CD1c-positive myeloid dendritic cell (primary cell): ENCODE results near the gene CD36.

ENCODE experiments used
- DNase-seq: peaks from one replicate; pipeline ENCODE4 v3.0.0-alpha.2; 2016; ENCODE audit errors: extremely low spot score

CD36 gene

DNA sequence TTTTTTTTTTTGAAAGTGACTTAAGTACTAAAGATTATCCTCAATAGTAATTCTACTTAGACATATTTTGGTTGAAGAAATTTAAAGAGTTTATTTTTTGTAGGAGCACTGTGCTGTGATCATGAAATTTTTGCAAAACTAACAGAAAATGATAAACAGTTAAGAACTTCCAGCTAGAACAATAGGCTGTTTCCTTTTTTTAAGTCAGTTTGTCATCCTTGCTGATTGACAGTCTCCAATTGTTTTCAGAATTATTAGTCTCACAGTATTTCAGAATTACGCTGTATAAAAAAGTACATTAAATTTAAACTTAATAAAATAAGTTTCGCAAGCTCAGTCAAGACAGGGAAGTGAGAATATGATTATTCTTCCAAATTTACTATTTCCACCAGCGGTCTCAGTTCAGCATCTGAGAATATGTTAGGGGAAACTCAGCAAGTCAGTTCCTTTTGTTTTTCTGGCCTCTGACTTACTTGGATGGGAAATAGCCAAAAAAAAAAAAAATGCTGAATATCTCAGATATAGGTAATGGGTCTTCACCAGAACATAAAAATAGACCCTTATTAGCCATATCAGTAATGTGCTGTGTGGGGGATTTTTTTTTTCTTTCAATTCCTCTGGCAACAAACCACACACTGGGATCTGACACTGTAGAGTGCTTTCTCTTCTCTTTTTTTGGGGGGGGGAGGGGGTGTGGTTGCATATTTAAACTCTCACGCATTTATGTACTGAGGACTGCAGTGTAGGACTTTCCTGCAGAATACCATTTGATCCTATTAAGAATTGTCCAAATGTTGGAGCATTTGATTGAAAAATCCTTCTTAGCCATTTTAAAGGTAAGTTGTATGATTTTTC, at the start of gene CD36:
Gene CD36, plus strand, starts transcription at position 732 of the 855 bp plus-strand sequence. CDS start 8,099 bp downstream, outside the sequence.
- DNase-seq = peak; percentile 94

DNA sequence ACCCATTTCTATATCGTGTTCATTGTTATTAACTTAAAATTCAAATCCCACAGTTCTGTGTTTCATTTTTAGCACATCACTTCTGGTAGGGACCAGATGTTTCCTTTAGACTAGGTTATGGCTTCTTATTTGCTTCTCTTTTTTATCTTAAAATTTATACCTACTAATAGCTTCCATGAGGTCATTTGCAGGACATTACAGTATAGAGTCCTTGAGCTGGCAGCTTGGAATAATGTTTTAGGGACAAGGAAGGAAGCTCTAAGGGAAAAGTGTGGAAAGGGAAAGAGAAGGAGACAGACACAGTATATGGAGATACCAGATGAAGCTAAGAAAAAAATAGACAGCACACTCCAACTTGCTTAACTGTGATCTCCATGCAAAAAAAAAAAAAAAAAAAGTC, 48.8 kb upstream of the CD36 start:
- no peak for DNase-seq

DNA sequence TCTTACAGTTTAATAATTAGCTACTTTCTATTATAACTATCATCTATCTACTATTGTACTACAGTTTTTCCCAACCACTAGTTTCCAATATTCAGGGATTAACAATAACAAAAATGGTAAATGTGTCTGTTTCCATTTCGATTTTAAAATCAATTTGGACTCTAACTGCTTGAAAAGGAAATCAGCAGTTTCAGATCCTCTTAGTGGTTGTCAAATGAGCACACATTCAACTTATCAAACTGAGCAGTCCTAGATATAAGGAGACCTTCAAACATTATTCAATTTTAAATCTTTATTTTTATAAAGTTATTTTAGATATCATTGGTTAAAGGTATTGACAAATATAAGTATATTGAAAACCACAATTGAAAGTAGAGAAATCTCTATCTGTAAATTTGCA, 46.8 kb upstream of the CD36 start:
- DNase-seq = peak; percentile 43

DNA sequence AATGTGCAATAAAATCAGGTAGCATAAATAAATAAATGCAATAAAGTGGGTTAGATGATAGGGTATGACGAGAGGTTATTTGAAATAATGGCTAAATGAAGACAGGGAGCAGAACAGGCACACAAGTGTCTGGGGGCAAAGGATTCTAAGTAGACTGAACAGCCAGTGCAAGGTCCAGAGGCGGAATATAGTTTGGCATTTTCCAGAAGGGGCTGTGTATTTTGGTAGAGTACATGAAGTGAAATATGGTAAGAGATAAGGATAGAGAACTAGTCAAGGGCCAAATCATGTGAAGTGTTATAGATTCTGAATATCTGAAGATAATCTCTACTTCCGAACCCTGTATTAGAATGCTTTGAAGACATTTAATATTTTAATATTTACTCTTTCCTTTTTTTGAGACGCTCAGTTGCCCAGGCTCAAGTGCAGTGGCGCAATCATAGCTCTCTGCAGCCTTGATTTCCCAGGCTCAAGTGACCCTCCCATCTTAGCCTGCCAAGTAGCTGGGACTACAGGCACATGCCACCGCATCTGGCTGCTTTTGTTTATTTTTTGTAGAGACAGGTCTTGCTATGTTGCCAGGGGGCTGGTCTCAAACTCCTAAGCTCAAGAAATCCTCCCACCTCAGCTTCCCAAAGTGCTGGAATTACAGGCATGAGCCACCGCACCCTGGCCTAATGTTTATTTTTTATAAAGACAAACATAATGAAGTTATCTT, 44.4 kb upstream of the CD36 start:
- DNase-seq = no peak

DNA sequence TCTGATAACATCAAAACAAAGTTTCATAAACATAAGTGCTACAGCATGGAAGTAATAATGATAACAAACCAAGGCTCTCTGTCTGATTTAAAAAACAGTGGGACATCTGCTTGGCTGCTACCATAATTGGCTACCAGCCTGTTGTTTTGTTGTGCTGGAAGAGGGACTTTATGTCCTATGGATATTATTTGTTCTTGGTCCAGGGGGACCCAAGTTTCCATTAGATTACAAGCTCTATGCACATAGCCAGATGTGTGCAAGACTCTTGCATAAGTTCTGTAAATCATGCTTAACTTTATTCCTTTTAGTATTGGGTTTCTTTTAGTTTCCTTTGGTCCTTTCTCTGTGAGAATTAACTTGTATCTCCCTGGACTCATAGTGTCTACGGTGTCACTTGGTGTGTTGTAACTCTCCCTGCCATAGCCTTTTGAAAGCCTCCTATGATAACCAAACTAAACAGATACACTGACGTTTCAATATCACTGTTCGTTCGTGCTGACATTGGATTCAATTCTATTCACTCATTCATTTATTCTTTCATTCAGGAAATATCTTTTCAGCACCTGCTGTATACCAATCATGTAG, 41.4 kb upstream of the CD36 start:
- DNase-seq = no peak

DNA sequence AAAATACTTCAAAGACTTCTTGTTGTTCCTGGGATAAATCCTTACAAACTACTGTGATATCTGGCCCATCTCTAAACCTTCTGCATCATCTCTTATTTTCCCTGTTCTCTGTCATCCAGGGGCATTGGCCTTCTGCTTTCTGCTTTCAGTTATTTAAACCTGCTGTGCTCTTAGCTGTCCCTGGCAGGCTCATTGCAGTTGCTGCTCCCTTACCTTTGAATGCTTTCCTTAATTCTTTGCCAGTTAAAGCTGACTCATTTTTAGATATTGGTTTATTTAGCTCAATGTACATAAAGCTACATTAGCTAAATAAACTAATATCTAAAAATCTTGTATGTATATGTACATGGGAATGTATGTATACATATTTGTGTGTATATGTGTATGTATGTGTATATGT, 40.6 kb upstream of the CD36 start:
- DNase-seq = no peak

DNA sequence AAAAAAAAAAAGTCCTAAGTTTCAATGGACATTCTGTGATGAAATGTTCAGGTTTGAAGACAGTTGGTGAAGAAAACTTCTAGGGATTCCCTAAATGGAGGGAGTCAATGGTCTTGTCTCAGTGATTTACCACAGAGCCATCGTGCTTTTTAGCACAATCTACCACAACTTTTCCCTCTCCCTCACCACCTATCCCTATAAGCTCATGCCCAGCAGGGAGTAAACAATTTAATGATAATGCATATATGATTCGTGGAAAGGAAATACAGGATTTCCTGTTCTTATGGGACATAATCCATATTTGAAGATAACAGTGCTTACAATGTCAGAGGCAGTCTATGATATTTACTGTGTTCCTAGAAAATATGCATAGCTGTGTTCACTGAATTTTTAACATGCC, 38.4 kb upstream of the CD36 start:
- no peak for DNase-seq

DNA sequence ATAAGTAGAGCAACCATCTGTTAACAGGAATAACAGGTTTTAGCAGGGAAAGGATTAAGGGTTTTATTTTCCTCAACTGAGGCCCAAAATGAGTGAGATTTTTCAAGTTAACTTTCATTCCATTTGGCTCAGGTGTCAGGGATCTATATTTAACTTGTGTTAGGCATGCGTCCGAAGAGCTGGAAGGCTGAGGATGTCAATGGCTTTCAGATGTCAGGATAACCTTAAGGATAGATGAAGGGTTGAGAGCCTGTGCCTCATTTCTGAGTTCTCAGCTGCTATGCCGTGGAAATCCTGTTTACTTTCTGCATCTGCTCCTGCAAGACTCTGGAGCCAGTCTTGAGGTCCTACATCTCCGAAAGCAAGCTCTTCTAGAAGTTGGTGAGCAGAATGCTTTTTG, 36.4 kb upstream of the CD36 start:
- DNase-seq = no peak

DNA sequence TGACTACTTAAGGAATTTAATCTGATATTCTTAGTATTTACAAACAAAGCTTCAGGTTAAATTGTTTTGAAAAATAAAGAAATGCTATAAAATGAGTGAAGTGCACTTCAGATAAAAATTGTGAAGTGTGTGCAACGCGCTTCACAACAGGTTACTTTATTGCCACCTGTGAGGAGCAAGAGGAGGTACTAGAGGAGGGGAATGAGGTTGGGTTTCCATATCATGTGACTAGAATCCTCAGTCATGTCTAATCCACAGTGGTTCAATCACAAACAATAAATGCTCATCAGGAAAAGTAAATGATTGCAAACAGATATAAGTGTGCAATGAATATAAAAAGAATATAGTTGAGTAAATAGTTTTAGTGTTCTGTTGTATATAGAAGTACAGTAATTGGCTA, 34.5 kb upstream of the CD36 start:
- no peak for DNase-seq

DNA sequence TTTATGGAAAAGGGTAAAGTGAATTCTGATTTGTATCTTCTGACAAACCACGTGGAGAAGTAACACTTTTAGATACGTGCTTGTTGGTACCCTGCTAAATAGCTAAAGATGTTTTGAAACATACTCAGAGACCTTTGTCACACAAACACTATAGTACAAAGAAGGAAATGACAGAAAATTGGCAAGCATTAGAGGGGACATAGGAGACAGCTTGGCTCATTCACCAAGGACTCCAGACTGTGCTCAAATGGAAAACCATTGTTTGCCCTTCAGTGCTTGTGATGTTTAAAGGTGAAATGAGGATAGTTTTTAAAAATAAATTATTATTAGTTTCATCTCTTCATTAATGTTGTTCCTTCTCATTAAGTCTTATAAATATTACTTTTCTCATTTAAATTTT, 34.0 kb upstream of the CD36 start:
- no peak for DNase-seq

DNA sequence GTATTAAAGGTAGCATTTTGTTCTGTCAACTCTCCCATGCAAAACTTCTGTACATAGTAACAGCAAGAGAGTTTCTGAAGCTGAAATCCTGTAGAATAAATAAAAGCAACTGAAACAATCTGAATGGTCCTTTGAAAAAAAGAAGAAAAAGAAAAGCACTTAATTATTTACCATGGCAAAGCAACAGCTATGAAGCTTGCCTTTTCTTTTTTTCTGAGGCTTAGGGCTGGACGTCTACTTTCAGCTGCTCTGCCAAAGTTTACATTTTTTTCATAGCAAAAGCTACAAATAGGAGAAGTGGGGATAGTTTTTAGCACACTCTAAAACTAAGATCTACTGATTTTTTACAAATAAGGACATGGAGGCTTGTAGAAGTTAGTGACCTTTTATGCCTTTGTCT, 31.3 kb upstream of the CD36 start:
- no peak for DNase-seq

DNA sequence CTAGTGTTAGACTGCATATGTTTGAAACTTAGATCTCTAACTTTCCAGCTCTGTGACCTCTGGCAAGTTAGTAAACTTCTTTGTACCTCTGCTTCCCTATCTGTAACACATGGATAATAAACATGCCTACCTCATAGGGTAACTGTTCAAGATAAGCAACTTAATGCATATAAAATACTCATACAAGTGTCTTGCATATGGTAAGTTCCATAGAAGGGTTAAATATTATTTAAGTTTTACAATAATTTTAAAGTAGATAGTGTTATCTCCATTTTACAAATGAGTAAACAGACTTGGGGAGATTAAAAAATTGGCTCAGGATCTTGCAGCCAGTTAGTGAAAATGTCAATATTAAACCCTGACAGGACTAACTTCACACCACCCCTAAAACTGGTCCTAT, 30.1 kb upstream of the CD36 start:
- no peak for DNase-seq

DNA sequence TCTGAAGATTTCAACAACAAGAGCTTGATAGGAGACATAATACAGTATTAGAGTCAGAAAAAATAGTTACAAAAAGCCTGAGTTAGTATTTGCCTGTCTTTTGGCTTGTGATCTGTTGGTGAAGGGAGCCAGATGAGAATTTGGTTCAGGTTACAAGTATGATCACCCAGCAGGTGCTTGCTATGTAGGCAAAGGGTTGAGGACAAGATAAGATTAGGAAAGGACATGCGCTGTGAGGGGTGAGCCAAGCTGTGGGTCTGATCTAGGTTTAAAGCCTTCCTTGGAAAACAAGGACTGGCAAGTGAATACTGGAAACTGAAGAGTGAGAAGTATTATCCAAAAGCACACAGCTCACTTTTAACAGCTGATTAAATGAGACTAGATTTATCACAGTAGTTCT, 28.7 kb upstream of the CD36 start:
- no peak for DNase-seq

DNA sequence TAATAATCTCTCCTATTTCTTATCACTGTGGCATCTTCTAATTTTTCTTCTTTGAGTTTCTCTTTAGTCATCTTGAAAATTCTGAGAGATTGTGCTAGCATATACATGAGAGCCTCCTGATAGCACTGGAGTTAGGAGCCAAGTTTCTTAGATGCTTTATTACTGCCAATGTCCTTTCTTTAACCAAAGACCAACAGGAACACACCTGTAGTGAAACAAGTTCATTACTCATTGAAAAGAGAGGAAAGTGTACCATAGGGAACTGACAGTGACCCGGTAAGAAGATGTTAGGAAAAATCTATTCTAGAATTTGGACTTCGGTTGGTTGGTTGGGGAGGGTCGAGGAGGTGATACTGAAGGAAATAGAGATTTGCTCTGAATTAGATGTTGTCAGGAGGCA, 27.1 kb upstream of the CD36 start:
- DNase-seq = no peak

DNA sequence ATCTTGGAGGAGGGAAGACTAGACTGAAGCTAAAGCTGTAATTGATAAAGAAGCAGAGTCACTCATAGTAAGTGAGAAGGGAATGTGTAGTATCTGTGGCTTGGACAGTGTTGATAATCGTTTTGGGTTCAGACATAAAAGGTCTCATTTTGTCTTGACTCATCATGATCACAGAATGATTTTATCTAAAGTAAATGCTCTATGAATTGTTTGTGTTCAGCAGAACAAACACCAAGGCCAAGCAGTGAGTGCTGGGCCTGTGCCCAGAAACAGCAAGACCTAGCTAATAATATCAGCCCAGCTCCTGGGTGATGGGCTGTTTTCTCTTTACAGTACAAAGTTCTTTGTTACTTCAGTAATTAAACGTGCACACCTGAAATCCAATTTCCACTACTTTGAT, 26.7 kb upstream of the CD36 start:
- DNase-seq = no peak

DNA sequence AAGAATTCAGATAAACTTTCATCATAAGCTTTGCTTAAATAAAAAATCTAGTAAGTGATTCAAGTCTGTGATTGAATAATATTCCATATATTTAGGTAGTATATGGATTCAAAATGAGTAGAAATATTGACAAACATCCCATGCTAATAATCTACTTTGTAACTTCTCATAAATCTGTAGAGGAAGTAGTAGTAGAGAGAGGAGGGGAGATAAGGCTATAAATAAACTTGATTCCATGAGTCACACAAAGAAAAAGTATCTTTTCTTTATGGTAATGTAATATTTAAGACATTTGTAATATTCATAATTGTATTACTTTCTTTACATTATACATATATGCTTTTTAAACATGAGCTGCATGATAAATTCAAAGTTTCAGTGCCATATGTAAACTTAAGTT, 25.6 kb upstream of the CD36 start:
- DNase-seq = peak; percentile 48

DNA sequence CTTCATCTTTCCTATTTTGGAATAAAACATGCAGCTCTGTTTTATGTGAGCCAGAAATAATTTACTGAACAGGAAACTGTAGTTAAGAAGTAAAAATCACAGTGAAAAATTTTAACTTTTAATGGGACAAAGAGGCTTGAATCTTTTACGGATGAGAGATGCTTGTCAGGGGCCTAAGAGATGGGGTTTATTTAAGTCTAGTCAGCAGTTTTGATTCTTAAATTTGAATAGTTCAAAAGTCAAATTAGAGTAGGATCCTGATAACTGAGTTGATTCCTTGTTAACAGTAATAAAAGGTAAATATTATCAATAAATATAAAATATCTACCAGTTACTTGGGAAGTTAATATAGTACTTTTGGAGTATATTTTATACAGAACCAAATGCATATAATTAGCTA, 24.9 kb upstream of the CD36 start:
- no peak for DNase-seq

DNA sequence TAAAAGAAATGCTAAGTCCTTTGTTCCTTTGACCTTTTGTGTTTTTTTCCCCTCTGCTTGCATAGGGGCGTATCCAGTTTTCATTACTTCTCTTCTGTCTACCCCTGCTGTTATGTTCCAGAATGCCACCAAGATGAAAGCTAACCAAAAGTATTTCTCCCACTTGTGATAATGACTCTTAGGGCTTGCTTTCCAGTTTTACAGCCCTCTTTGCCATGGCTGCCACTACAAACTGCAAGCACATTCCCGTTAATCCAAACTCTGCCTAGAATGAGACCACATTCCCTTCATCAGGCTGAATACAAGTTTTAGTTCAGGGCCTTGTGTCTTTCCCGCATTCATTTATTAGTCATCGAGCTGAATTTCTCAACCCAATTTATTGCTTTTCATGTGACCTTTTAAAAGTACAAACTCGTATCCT, 23.6 kb upstream of the CD36 start:
- DNase-seq = no peak

DNA sequence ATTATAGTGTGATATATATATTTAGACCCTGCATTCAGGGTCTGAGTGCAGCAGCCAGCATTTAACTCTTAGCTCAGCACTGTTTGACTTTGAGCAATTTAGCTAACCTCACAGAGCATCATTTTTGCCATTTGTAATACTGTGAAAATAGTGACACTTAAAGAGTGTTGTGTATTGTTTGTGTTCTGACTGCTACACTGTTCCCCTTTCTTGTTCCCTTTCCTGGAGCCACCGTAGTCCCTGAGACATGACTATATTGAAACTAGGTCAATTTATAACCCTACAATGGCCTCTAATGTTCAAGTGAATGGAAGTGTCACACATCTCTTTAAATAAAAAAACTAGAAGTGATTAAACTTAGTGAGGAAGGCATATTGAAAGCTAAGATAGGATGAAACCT, 20.3 kb upstream of the CD36 start:
- peak; percentile 81 for DNase-seq

DNA sequence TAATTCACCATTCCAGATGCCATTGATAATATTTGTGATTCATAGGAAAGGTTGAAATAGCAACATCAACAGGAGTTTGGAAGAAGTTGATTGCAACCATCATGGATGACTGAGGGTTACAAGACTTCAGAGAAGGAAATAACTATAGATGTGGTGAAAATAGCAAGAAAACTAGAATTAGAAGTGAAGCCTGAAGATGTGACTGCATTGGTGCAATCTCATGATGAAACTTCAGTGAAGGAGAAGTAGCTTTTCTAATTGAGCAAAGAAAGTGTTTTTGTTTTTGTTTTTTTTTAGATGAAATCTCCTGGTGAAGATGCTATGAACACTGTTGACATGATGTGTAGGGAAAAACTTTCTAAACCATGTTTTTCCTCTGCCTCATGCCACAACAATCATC, 18.7 kb upstream of the CD36 start:
- DNase-seq = peak; percentile 46

DNA sequence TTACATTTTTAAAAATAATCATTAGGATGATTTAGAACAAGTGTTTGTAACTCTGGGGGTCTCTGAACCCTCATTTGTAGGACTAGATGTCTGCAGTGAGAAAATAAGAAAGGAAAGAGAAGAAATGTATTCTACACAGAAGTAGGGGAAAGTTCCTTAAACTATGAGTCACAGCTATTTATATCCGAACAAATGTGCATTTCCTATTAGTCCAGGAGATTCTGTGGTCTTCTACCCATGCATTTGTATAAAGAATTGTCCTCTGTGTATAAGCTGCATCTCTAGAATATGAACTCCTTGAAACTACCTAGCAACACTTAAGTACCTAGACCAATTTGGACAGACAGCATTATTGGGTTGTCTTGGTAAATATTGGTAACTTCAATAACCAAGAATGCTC, 15.9 kb upstream of the CD36 start:
- DNase-seq = peak; percentile 50

DNA sequence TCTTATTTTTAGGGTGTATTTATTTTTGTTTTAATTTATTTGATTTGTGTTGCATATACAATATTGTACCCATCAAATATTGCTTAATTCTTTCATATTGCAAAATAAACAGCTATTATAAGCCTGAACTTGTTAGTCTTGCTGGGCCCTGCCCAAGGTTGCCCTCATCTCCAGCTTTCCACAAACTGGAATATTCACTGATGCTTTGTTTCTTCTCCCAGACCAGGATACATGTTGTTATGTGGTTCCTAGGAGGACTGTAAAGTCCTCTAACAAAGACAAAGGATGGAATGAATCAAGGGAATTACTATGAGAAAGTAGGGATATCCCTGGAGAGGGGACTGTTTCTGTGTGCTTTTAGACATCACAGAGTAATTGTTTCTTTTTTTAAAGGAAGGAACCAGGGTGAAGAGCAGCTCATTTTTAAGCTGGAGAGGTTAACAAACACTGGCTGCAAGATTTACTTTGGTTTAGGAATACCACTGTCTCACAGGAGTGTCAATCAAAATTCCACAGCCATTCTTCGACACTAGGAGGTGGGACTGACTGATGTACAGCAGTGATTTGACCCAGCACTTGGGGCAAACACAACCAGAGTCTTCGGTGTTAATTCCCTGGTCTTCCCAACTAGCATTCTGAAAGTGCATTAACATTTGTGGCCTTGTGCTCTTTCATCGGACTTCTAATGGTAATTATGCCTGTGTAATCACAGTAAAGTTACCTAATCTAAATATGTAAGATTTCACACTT, 14.8 kb upstream of the CD36 start:
- DNase-seq = no peak
